Tibial artery (tissue), 4 donors: ENCODE data around the gene SUGCT.
A peak's percentile ranks its signal among the peaks of the same experiment; 100 is the strongest.

ENCODE experiments used
- DNase-seq, 2 donors: peaks; one replicate each; pipeline ENCODE4 v3.0.0-alpha.2; 2019
- H3K27ac ChIP-seq, 2 donors: fragments of 200-600 bp; sonication (generic) in 1 of 2; 1 replicate in 1 of 2; 2 replicates in 1 of 2; pipeline ENCODE4 v1.5.1; 2018 to 2019; ENCODE audit warnings: mild to moderate bottlenecking in 1 of 2
- H3K27me3 ChIP-seq, 2 donors: fragments of 200-600 bp; sonication (generic) in 1 of 2; one replicate each; pipeline versions ENCODE4 v1.5.1 to v1.6.0; 2016 to 2019
- H3K36me3 ChIP-seq, 3 donors: fragments of 200-600 bp; sonication (generic) in 2 of 3; one replicate each; pipeline ENCODE4 v1.5.1; 2016 to 2019; ENCODE audit warnings: mild to moderate bottlenecking in 2 of 3
- H3K4me1 ChIP-seq, 4 donors: fragments of 200-600 bp; sonication (generic) in 2 of 4; 1 replicate in 3 of 4; 2 replicates in 1 of 4; pipeline ENCODE4 v1.5.1; 2016 to 2019
- H3K4me3 ChIP-seq, 2 donors: fragments of 200-600 bp; sonication (generic) in 1 of 2; 1 replicate in 1 of 2; 2 replicates in 1 of 2; pipeline ENCODE4 v1.5.1; 2018 to 2019; ENCODE audit warnings: mild to moderate bottlenecking in 2 of 2
- H3K9me3 ChIP-seq, 3 donors: fragments of 200-600 bp; sonication (generic) in 1 of 3; one replicate each; pipeline ENCODE4 v1.5.1; 2016 to 2019
- intact Hi-C: fragments of 100-400 bp; cut with DNase I; formaldehyde crosslinking; loops from one replicate; pipeline ENCODE4 v1.15.0; 2023; ENCODE audit warnings: low total_unique reads
- TF ChIP-seq, protein P1 (sequence below), 2 experiments: fragments of 200-600 bp in 1 of 2; fragments of 450-650 bp in 1 of 2; IDR thresholded peaks; one replicate each; pipeline ENCODE4 v1.5.1; 2017 to 2019; ENCODE audit warnings: antibody characterized with exemption in 2 of 2, mild to moderate bottlenecking in 1 of 2, moderate library complexity in 1 of 2

The SUGCT gene

DNA sequence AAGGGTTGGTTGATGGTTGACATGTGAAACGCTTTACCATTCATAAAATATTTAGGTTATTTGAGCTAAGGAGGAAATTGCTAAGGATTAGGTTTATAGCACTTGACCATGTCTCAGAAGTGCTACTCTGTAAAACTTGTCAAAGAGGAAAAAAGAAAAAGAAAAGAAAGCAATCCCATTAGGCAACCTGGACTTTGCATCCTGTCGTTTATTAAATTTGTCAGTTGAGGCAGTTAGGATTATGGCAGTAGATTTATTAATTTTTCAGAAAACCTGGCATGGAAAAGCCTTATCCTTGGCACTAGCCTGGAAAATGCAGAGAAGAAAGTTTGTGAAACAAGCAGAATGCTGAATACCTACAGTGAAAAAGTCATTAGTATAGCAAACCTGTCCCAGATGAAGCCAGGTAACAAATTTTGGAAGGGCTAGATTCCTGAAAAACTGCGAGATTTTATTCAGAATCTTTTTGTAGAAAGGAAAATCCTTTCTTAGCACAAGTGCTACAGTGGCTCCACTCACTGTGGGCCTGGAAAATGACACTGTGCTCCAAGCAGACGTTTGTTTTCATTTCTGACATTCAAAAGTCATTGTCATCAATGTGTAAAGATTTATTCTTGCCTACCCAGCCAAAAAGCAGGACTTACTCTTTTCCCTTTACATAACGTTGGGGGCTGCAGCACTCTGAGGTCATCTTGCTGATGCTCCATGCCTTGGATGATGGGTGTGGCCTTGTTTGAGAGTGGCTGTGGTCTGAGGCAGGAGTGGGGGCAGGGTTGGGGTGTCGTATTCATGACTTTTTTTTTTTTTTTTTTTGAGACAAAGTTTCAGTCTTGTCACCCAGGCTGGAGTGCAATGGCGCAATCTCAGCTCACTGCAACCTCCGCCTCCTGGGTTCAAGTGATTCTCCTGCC, 664.9 kb downstream of the SUGCT start:
- Histone ChIP-seq H3K9me3 (no peaks in the 10 kb centered on the region), H3K27ac (peak overlapping the region; percentile 11 to 36), H3K36me3 (no peaks in the 10 kb centered on the region), H3K4me1 (peaks cover 0 to 62% (median 20%) of the 10 kb centered on the region in 4 donors), H3K4me3 (no peak overlapping the region), H3K27me3 (no peaks in the 10 kb centered on the region)
- DNase-seq: no peak
- TF ChIP-seq, protein P1, sequence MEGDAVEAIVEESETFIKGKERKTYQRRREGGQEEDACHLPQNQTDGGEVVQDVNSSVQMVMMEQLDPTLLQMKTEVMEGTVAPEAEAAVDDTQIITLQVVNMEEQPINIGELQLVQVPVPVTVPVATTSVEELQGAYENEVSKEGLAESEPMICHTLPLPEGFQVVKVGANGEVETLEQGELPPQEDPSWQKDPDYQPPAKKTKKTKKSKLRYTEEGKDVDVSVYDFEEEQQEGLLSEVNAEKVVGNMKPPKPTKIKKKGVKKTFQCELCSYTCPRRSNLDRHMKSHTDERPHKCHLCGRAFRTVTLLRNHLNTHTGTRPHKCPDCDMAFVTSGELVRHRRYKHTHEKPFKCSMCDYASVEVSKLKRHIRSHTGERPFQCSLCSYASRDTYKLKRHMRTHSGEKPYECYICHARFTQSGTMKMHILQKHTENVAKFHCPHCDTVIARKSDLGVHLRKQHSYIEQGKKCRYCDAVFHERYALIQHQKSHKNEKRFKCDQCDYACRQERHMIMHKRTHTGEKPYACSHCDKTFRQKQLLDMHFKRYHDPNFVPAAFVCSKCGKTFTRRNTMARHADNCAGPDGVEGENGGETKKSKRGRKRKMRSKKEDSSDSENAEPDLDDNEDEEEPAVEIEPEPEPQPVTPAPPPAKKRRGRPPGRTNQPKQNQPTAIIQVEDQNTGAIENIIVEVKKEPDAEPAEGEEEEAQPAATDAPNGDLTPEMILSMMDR (IDR thresholded peaks at IDR 0.05): no peak
- intact Hi-C loops: no loop called here

DNA sequence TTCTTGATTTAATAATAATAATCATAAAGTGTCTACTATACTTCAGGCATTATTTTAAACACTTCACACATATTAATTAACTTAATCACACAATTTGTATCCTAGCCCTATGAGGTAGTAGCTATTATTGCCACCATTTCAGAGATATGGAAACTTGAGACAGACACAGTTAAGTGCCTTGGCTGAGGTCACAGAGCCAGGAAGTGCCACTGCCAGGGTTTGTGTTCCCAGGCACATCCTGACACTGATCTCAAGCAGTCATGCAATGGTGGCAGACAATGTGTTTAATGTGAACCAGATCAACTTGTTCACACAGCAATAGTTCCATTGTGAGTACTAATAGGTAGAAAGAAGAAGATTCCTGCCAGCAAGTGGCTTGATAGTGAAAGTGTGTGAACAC, 666.0 kb downstream of the SUGCT start:
- intact Hi-C loops: no loop called here
- TF ChIP-seq, protein P1 (IDR thresholded peaks at IDR 0.05): no peak
- H3K27me3 ChIP-seq: no peaks in the 10 kb centered on the region
- peaks cover 0 to 62% (median 26%) of the 10 kb centered on the region in 4 donors for H3K4me1 ChIP-seq
- no peaks in the 10 kb centered on the region for H3K9me3 ChIP-seq
- no peaks in the 10 kb centered on the region for H3K36me3 ChIP-seq
- DNase-seq: no peak
- H3K27ac ChIP-seq: no peak overlapping the region
- H3K4me3 ChIP-seq: no peak overlapping the region

DNA sequence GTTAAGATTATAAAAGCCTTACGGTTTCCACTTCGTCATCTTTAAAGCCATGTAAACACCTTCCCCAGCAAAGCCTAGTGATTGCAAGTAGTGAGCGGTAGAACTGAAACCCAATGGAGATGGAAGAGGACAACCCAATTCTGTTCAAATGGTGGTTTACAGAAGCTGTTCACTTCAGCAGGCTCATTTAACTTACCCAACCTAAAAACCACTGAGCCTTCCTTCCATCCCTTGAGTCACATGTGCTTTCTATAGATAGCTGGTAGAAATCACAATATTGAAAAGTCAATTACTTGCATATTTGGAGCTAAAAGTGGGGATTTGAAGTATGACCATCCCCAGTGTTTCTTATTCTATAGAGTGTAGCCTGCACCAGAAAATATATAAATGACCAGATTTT, 667.7 kb downstream of the SUGCT start:
- TF ChIP-seq, protein P1 (IDR thresholded peaks at IDR 0.05): no peak
- peaks cover 0 to 64% (median 26%) of the 10 kb centered on the region in 4 donors for H3K4me1 ChIP-seq
- DNase-seq: no peak
- no peaks in the 10 kb centered on the region for H3K27me3 ChIP-seq
- H3K27ac ChIP-seq: no peak overlapping the region
- H3K4me3 ChIP-seq: no peak overlapping the region
- no peaks in the 10 kb centered on the region for H3K9me3 ChIP-seq
- intact Hi-C loops: no loop called here
- no peaks in the 10 kb centered on the region for H3K36me3 ChIP-seq

DNA sequence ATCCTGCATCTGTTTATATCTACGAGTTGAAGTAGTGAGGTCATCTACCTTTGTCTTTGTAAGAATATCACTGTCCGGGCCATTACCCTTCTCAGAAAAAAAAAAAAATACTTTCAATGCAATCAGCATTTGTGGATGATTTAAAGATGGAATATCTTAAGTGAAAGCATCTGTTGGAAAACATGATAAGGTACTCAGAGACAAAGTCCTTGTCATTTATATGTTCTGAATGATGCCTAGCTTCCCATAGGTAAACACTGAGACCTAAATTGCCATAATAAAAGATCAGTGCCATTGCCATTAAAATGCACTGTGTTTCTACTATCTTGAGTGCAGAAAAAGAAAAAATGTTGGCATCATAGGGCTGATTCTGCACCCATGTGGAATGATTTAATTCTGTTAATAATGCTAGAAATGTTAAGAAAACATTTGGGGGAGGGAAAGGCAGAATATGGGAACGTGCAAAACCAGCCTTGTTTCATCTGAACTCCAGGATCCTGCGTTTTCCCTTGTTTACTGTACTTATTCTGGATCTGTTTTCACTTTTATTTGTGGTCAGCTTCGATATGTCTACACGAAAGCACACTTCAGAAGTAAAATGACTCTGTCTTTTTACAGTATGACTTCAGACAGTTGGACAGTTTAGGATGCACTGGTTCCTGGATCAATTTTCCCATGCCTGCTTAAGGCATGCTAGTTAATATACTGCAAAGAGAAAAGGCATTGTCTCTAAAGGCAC, 669.8 kb downstream of the SUGCT start:
- TF ChIP-seq, protein P1 (IDR thresholded peaks at IDR 0.05): no peak
- H3K27ac ChIP-seq: peak overlapping the region; percentile 19 to 59
- no peak overlapping the region for H3K4me3 ChIP-seq
- H3K36me3 ChIP-seq: no peaks in the 10 kb centered on the region
- intact Hi-C loops: no loop called here
- no peaks in the 10 kb centered on the region for H3K9me3 ChIP-seq
- DNase-seq: no peak
- H3K4me1 ChIP-seq: peaks cover 0 to 65% (median 27%) of the 10 kb centered on the region in 4 donors
- no peaks in the 10 kb centered on the region for H3K27me3 ChIP-seq

DNA sequence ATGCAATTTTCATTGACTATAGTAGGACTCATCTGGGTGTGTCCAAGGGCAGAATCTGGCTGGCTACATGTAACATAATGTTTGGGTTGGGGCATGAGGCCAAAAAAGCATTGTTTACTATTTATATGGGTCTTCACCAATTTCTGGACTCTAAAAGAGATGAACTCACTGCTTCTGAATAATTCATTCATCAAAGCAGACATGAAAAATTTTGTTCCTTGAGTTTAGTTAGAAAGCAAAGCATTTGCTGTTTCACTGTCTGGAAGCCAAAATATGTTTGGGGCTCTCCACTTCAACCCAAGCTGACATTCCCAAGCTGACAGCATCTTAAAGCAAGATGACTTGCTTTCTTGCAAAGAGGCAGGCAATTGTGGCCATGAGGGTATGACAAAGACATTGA, 670.6 kb downstream of the SUGCT start:
- no peaks in the 10 kb centered on the region for H3K36me3 ChIP-seq
- no peaks in the 10 kb centered on the region for H3K9me3 ChIP-seq
- DNase-seq: no peak
- TF ChIP-seq, protein P1 (IDR thresholded peaks at IDR 0.05): no peak
- intact Hi-C loops: no loop called here
- peak overlapping the region; percentile 19 to 59 for H3K27ac ChIP-seq
- H3K27me3 ChIP-seq: no peaks in the 10 kb centered on the region
- no peak overlapping the region for H3K4me3 ChIP-seq
- H3K4me1 ChIP-seq: peaks cover 0 to 58% (median 25%) of the 10 kb centered on the region in 4 donors
